T-helper 2 cell treated with Interferon-gamma antibody and Interleukin-4, amounts not matched to agents 5 μg/mL and 100 μg/mL, for 36 hours (primary cell): ENCODE measurements around the gene ARAP1.
A peak's percentile ranks its signal among the peaks of the same experiment; 100 is the strongest.

Source experiments
- DNase-seq: peaks from one replicate; pipeline ENCODE4 v3.0.0; 2021; ENCODE audit warnings: low spot score
- H3K27ac Mint-ChIP-seq: one replicate; pipeline ENCODE4 v1.8.0; 2021; ENCODE audit warnings: mild to moderate bottlenecking, mixed read lengths
- H3K27me3 Mint-ChIP-seq: one replicate; pipeline ENCODE4 v1.8.0; 2021; ENCODE audit warnings: low read depth, mixed read lengths
- H3K36me3 Mint-ChIP-seq: one replicate; pipeline ENCODE4 v1.8.0; 2021; ENCODE audit warnings: low read depth, mixed read lengths
- H3K4me1 Mint-ChIP-seq: one replicate; pipeline ENCODE4 v1.8.0; 2021; ENCODE audit warnings: low read depth, mixed read lengths
- H3K4me3 Mint-ChIP-seq: one replicate; pipeline ENCODE4 v1.8.0; 2022; ENCODE audit warnings: mild to moderate bottlenecking, moderate library complexity, mixed read lengths
- H3K9me3 Mint-ChIP-seq: one replicate; pipeline ENCODE4 v1.8.0; 2021; ENCODE audit warnings: mixed read lengths

Gene ARAP1

GRCh38 chr11:72738199-72739141, 13.7 kb downstream of the ARAP1 start:
- Mint-ChIP-seq H3K27ac (peak overlapping the region; percentile 95), H3K9me3 (no peaks in the 10 kb centered on the region), H3K36me3 (peaks cover 3% of the 10 kb centered on the region), H3K27me3 (no peaks in the 10 kb centered on the region), H3K4me1 (peaks cover 47% of the 10 kb centered on the region), H3K4me3 (no peak overlapping the region)
- no peak for DNase-seq

GRCh38 chr11:72737336-72737735, 14.9 kb downstream of the ARAP1 start:
- H3K36me3 Mint-ChIP-seq = peaks cover 3% of the 10 kb centered on the region
- H3K4me3 Mint-ChIP-seq = peak overlapping the region; percentile 60
- no peak for DNase-seq
- H3K27me3 Mint-ChIP-seq = no peaks in the 10 kb centered on the region
- peaks cover 47% of the 10 kb centered on the region for H3K4me1 Mint-ChIP-seq
- H3K9me3 Mint-ChIP-seq = no peaks in the 10 kb centered on the region
- peak overlapping the region; percentile 95 for H3K27ac Mint-ChIP-seq

GRCh38 chr11:72736452-72737069, 15.6 kb downstream of the ARAP1 start:
- peaks cover 41% of the 10 kb centered on the region for H3K4me1 Mint-ChIP-seq
- H3K27ac Mint-ChIP-seq = peak overlapping the region; percentile 95
- H3K9me3 Mint-ChIP-seq = no peaks in the 10 kb centered on the region
- H3K27me3 Mint-ChIP-seq = no peaks in the 10 kb centered on the region
- DNase-seq = peak; percentile 68
- peaks cover 6% of the 10 kb centered on the region for H3K36me3 Mint-ChIP-seq
- peak overlapping the region; percentile 60 for H3K4me3 Mint-ChIP-seq

- H3K27ac Mint-ChIP-seq = peak overlapping the region; percentile 63
- H3K4me1 Mint-ChIP-seq = peaks cover 31% of the 10 kb centered on the region
- no peak for DNase-seq
- H3K36me3 Mint-ChIP-seq = peaks cover 14% of the 10 kb centered on the region
- H3K27me3 Mint-ChIP-seq = no peaks in the 10 kb centered on the region
- H3K4me3 Mint-ChIP-seq = no peak overlapping the region
- no peaks in the 10 kb centered on the region for H3K9me3 Mint-ChIP-seq
Measured at GRCh38 chr11:72735495-72736027, 16.6 kb downstream of the ARAP1 start.

GRCh38 chr11:72732329-72732728, 19.9 kb downstream of the ARAP1 start:
- Mint-ChIP-seq H3K9me3 (no peaks in the 10 kb centered on the region), H3K27ac (peak overlapping the region; percentile 34), H3K4me1 (peaks cover 14% of the 10 kb centered on the region), H3K27me3 (no peaks in the 10 kb centered on the region), H3K36me3 (peaks cover 12% of the 10 kb centered on the region), H3K4me3 (no peak overlapping the region)
- no peak for DNase-seq

GRCh38 chr11:72730737-72731136, 21.5 kb downstream of the ARAP1 start:
- no peaks in the 10 kb centered on the region for H3K9me3 Mint-ChIP-seq
- peaks cover 1% of the 10 kb centered on the region for H3K4me1 Mint-ChIP-seq
- H3K27me3 Mint-ChIP-seq = no peaks in the 10 kb centered on the region
- DNase-seq = no peak
- peaks cover 11% of the 10 kb centered on the region for H3K36me3 Mint-ChIP-seq
- H3K4me3 Mint-ChIP-seq = no peak overlapping the region
- no peak overlapping the region for H3K27ac Mint-ChIP-seq

- H3K4me3 Mint-ChIP-seq = no peak overlapping the region
- no peaks in the 10 kb centered on the region for H3K9me3 Mint-ChIP-seq
- H3K27me3 Mint-ChIP-seq = no peaks in the 10 kb centered on the region
Measured at GRCh38 chr11:72730243-72730642, 22.0 kb downstream of the ARAP1 start.

GRCh38 chr11:72727521-72727920, 24.7 kb downstream of the ARAP1 start:
- DNase-seq = no peak
- Mint-ChIP-seq H3K27me3 (no peaks in the 10 kb centered on the region), H3K4me3 (no peak overlapping the region), H3K9me3 (no peaks in the 10 kb centered on the region), H3K4me1 (peaks cover 12% of the 10 kb centered on the region), H3K36me3 (peaks cover 14% of the 10 kb centered on the region), H3K27ac (peak overlapping the region; percentile 23)

More at GRCh38 chr11:72730243-72730642, 22.0 kb downstream of the ARAP1 start:
- H3K4me1 Mint-ChIP-seq = peaks cover 3% of the 10 kb centered on the region
- H3K36me3 Mint-ChIP-seq = peaks cover 12% of the 10 kb centered on the region
- DNase-seq = no peak
- no peak overlapping the region for H3K27ac Mint-ChIP-seq

GRCh38 chr11:72726266-72727220, 25.7 kb downstream of the ARAP1 start:
- no peak for DNase-seq
- Mint-ChIP-seq H3K9me3 (no peaks in the 10 kb centered on the region), H3K27me3 (no peaks in the 10 kb centered on the region), H3K36me3 (peaks cover 11% of the 10 kb centered on the region), H3K27ac (peak overlapping the region; percentile 33), H3K4me1 (peaks cover 13% of the 10 kb centered on the region), H3K4me3 (no peak overlapping the region)

GRCh38 chr11:72725724-72726028, 26.5 kb downstream of the ARAP1 start:
- H3K9me3 Mint-ChIP-seq = no peaks in the 10 kb centered on the region
- no peak for DNase-seq
- peaks cover 3% of the 10 kb centered on the region for H3K36me3 Mint-ChIP-seq
- peak overlapping the region; percentile 64 for H3K27ac Mint-ChIP-seq
- H3K4me3 Mint-ChIP-seq = no peak overlapping the region
- peaks cover 16% of the 10 kb centered on the region for H3K4me1 Mint-ChIP-seq
- H3K27me3 Mint-ChIP-seq = no peaks in the 10 kb centered on the region

- H3K4me3 Mint-ChIP-seq = no peak overlapping the region
- DNase-seq = peak; percentile 50
- H3K4me1 Mint-ChIP-seq = peaks cover 22% of the 10 kb centered on the region
- H3K36me3 Mint-ChIP-seq = peaks cover 5% of the 10 kb centered on the region
- no peaks in the 10 kb centered on the region for H3K27me3 Mint-ChIP-seq
- peak overlapping the region; percentile 79 for H3K27ac Mint-ChIP-seq
- no peaks in the 10 kb centered on the region for H3K9me3 Mint-ChIP-seq
Measured at GRCh38 chr11:72724851-72725723, 27.1 kb downstream of the ARAP1 start.

- H3K27me3 Mint-ChIP-seq = no peaks in the 10 kb centered on the region
- H3K4me1 Mint-ChIP-seq = peaks cover 28% of the 10 kb centered on the region
- DNase-seq = no peak
- H3K4me3 Mint-ChIP-seq = no peak overlapping the region
- H3K27ac Mint-ChIP-seq = peak overlapping the region; percentile 7
- H3K9me3 Mint-ChIP-seq = no peaks in the 10 kb centered on the region
- peaks cover 7% of the 10 kb centered on the region for H3K36me3 Mint-ChIP-seq
Measured at GRCh38 chr11:72724021-72724551, 28.1 kb downstream of the ARAP1 start.
